Type B pancreatic cell (in vitro differentiated cells): Measurements from ENCODE around the gene EHBP1. TPM values are rescaled to one million over a fixed set of nuclear protein-coding genes. Genes with fewer than 3 reads are reported as not detected.
"Not testable (repeated sequence)": the region's sequence is repeated elsewhere in the genome, so short reads cannot be mapped to it uniquely, and the experiment has no call there.

Experiments
- DNase-seq: peaks from one replicate; pipeline ENCODE4 v3.0.0; 2021; ENCODE audit warnings: mixed read lengths; ENCODE audit not compliant: unreplicated experiment; ENCODE audit errors: extremely low spot score
- H3K27ac Mint-ChIP-seq: 2 replicates; pipeline ENCODE4 v1.8.0; 2021; ENCODE audit warnings: mild to moderate bottlenecking, mixed read lengths
- H3K27me3 Mint-ChIP-seq: 2 replicates; pipeline ENCODE4 v1.8.0; 2021; ENCODE audit warnings: mixed read lengths
- H3K36me3 Mint-ChIP-seq: 2 replicates; pipeline ENCODE4 v1.8.0; 2021; ENCODE audit warnings: mixed read lengths
- H3K4me1 Mint-ChIP-seq: one replicate; pipeline ENCODE4 v1.8.0; 2021; ENCODE audit warnings: mixed read lengths; ENCODE audit not compliant: unreplicated experiment
- H3K4me3 Mint-ChIP-seq: 2 replicates; pipeline ENCODE4 v1.8.0; 2021; ENCODE audit warnings: mild to moderate bottlenecking, mixed read lengths
- H3K9me3 Mint-ChIP-seq: 2 replicates; pipeline ENCODE4 v1.8.0; 2021; ENCODE audit warnings: mixed read lengths
- total RNA-seq: library from RNA; stranded (reverse); gene quantifications from 2 replicates; pipeline ENCODE4 v1.2.1, GENCODE V29; 2021; ENCODE audit warnings: low replicate concordance
- TF ChIP-seq, protein P1 (sequence below): fragments of 200-600 bp; sonication (generic); conservative IDR thresholded peaks from 2 replicates; pipeline ENCODE4 v1.5.0; 2021; ENCODE audit warnings: antibody characterized with exemption, mild to moderate bottlenecking

EHBP1 gene
- total RNA-seq, 1 donor from 2014 or later, result 59.2 TPM

GRCh38 chr2:63066265-63066664 lies 360.8 kb downstream of the EHBP1 start:
- H3K36me3 Mint-ChIP-seq, result no peaks in the 10 kb centered on the region
- H3K27me3 Mint-ChIP-seq, result peaks cover 72% of the 10 kb centered on the region

GRCh38 chr2:63066838-63067237 lies 361.3 kb downstream of the EHBP1 start:
- Mint-ChIP-seq H3K4me3 (no peak overlapping the region), H3K27ac (no peak overlapping the region), H3K9me3 (no peaks in the 10 kb centered on the region), H3K27me3 (peaks cover 66% of the 10 kb centered on the region), H3K4me1 (no peaks in the 10 kb centered on the region), H3K36me3 (no peaks in the 10 kb centered on the region)
- DNase-seq, result no peak
- TF ChIP-seq, protein P1, sequence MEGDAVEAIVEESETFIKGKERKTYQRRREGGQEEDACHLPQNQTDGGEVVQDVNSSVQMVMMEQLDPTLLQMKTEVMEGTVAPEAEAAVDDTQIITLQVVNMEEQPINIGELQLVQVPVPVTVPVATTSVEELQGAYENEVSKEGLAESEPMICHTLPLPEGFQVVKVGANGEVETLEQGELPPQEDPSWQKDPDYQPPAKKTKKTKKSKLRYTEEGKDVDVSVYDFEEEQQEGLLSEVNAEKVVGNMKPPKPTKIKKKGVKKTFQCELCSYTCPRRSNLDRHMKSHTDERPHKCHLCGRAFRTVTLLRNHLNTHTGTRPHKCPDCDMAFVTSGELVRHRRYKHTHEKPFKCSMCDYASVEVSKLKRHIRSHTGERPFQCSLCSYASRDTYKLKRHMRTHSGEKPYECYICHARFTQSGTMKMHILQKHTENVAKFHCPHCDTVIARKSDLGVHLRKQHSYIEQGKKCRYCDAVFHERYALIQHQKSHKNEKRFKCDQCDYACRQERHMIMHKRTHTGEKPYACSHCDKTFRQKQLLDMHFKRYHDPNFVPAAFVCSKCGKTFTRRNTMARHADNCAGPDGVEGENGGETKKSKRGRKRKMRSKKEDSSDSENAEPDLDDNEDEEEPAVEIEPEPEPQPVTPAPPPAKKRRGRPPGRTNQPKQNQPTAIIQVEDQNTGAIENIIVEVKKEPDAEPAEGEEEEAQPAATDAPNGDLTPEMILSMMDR, result no peak

More at GRCh38 chr2:63066265-63066664, 360.8 kb downstream of the EHBP1 start:
- Mint-ChIP-seq H3K27ac (no peak overlapping the region), H3K9me3 (no peaks in the 10 kb centered on the region), H3K4me1 (no peaks in the 10 kb centered on the region), H3K4me3 (no peak overlapping the region)
- no peak for DNase-seq
- TF ChIP-seq, protein P1, result no peak

DNA sequence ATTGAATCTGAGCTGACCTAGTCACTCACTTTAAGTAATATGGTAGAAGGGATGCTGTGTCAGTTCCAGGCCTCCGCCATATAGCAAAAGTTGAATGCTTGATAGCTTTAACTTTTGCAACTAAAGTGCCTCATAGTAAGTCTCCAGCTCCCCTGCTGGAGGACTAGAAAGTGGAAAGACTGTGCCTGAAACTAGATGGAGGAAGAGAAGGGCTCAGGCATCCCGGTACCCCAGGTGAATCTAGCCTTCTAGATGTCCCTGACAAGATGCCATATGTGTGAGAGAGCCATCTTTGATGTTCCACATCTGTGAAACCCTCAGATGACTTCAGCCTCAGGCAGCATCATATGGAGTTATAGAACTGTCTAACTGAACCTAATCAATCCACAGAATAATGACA lies 366.2 kb downstream of the EHBP1 start:
- Mint-ChIP-seq H3K27ac (no peak overlapping the region), H3K36me3 (no peaks in the 10 kb centered on the region), H3K9me3 (no peaks in the 10 kb centered on the region), H3K4me3 (no peak overlapping the region), H3K4me1 (no peaks in the 10 kb centered on the region), H3K27me3 (peaks cover 22% of the 10 kb centered on the region)
- DNase-seq, result no peak
- TF ChIP-seq, protein P1, result no peak

DNA sequence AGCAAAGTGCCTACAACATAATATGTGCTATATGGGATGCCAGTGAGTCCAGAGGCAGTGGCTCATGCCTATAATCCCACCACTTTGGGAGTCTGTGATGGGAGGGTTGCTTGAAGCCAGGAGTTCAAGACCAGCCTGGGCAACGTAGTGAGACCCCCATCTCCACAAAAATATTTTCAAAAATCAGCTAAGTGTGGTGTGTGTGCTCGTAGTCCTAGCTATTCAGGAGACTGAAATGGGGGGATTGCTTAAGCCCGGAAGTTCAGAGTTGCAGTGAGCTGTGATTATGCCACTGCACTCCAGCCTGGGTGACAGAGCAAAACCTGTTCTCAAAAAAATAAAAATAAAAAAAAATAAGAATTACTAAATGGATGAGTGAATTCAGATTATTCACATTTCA lies 368.5 kb downstream of the EHBP1 start:
- Mint-ChIP-seq H3K4me3 (no peak overlapping the region), H3K27me3 (peaks cover 7% of the 10 kb centered on the region), H3K27ac (no peak overlapping the region), H3K9me3 (no peaks in the 10 kb centered on the region), H3K36me3 (no peaks in the 10 kb centered on the region), H3K4me1 (no peaks in the 10 kb centered on the region)
- TF ChIP-seq, protein P1, result no peak
- DNase-seq, result no peak

- H3K9me3 Mint-ChIP-seq, H3K36me3 Mint-ChIP-seq, DNase-seq, H3K4me1 Mint-ChIP-seq, H3K4me3 Mint-ChIP-seq, H3K27ac Mint-ChIP-seq, H3K27me3 Mint-ChIP-seq: not testable (repeated sequence)
Observed at GRCh38 chr2:63074399-63074798, 368.9 kb downstream of the EHBP1 start.

DNA sequence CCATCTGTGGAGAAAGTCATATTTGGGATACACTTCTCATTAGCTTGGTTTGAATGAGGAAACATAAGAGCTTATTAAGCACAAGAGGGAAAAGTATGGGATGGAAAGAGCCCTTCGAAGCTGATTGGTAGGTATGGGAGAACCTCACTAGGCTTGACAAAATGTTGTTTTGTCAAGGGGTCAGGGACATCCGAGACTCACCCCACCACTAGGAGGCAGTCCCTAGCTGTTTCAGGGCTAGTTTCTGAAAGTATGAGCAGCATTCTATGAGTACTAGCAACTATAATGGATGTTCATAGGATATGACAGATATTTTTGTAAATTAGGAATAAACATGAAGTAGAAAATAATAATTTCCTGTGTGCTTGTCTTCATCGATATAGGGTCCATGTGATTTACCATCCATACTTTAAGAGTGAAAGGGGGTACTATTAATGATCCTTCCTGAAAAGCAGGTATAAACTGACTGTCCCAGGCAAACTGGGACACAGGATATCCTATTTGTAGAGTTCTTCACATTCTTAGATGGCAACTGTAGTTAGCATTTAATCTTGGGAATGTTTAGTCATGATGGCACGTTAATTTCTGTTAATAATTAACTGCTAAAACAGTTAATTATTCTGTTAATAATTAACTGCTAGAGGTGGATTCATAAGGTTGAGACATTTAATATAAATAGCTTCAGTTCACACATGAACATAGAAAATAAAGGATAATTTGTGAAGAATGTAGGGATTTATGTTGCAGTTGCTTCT lies 373.5 kb downstream of the EHBP1 start:
- H3K36me3 Mint-ChIP-seq, result no peaks in the 10 kb centered on the region
- H3K4me1 Mint-ChIP-seq, result no peaks in the 10 kb centered on the region
- H3K27ac Mint-ChIP-seq, result no peak overlapping the region
- no peak for DNase-seq
- H3K4me3 Mint-ChIP-seq, result no peak overlapping the region
- peaks cover 3% of the 10 kb centered on the region for H3K27me3 Mint-ChIP-seq
- H3K9me3 Mint-ChIP-seq, result no peaks in the 10 kb centered on the region
- TF ChIP-seq, protein P1, result peak; percentile 50
